H1 (cell line): ENCODE results near the gene DOK7. TPM values are rescaled to one million over a fixed set of nuclear protein-coding genes. Genes with fewer than 3 reads are reported as not detected.

Experiments
- CTCF ChIA-PET: fragments of 300-600 bp; sonication (Branson Sonifier 250); formaldehyde crosslinking; loops from one replicate; lab custom pipeline; 2021; ENCODE audit not compliant: partially characterized antibody; lab: Charles Lee
- POLR2A ChIA-PET: fragments of 300-600 bp; sonication (Branson Sonifier 250); formaldehyde crosslinking; loops from one replicate; lab custom pipeline; 2021; ENCODE audit warnings: inconsistent platforms; ENCODE audit not compliant: partially characterized antibody; lab: Charles Lee
- DNase-seq, 2 experiments: peaks; one replicate each; pipeline versions ENCODE4 v3.0.0 to v3.0.0-alpha.2; 2010 to 2022; ENCODE audit warnings: low spot score in 2 of 2, low read depth in 1 of 2, mixed read lengths in 1 of 2
- FAIRE-seq: peaks from 2 replicates; lab custom pipeline; 2011; peaks lifted over from hg19 to GRCh38; lab: Jason Lieb, UNC
- H2AFZ ChIP-seq: 2 replicates; pipeline ENCODE4 v1.8.1; 2012; ENCODE audit warnings: low read length, inconsistent platforms
- H2AK5ac ChIP-seq: 2 replicates; pipeline ENCODE4 v1.6.1; 2013; ENCODE audit warnings: low read depth, low read length
- H2BK120ac ChIP-seq: replicated peaks from 2 replicates; pipeline ENCODE3; 2013; ENCODE audit warnings: low read depth, low read length, inconsistent platforms
- H2BK12ac ChIP-seq: 2 replicates; pipeline ENCODE4 v1.6.1; 2013; ENCODE audit warnings: low read depth, low read length
- H2BK15ac ChIP-seq: 2 replicates; pipeline ENCODE4 v1.6.1; 2013; ENCODE audit warnings: low read length
- H2BK20ac ChIP-seq: 2 replicates; pipeline ENCODE4 v1.6.1; 2013; ENCODE audit warnings: low read length
- H2BK5ac ChIP-seq: 2 replicates; pipeline ENCODE4 v1.6.1; 2013; ENCODE audit warnings: low read depth, low read length
- H3K14ac ChIP-seq: 2 replicates; pipeline ENCODE4 v1.6.1; 2013; ENCODE audit warnings: inconsistent platforms; ENCODE audit not compliant: insufficient read length
- H3K18ac ChIP-seq: 2 replicates; pipeline ENCODE4 v1.6.1; 2013; ENCODE audit warnings: low read length; ENCODE audit errors: extremely low read depth
- H3K23ac ChIP-seq: 2 replicates; pipeline ENCODE4 v1.6.1; 2013; ENCODE audit warnings: inconsistent platforms; ENCODE audit not compliant: insufficient read length
- H3K23me2 ChIP-seq: 2 replicates; pipeline ENCODE4 v1.6.1; 2013; ENCODE audit warnings: low read depth, low read length
- H3K27ac ChIP-seq: 2 replicates; pipeline ENCODE4 v1.6.1; 2011; ENCODE audit warnings: low read depth, low read length, inconsistent platforms
- H3K27me3 ChIP-seq, 4 experiments: replicated peaks in 1 of 4; 1 replicate in 1 of 4; 2 replicates in 3 of 4; pipeline versions ENCODE4 v1.6.1 to v1.8.1; 2011 to 2013; ENCODE audit warnings: low read length in 3 of 4, mild to moderate bottlenecking in 3 of 4, inconsistent platforms in 2 of 4, mixed read lengths in 2 of 4, moderate library complexity in 1 of 4; ENCODE audit not compliant: control insufficient read depth in 3 of 4, insufficient read depth in 3 of 4; ENCODE audit errors: extremely low read depth in 1 of 4
- H3K36me3 ChIP-seq, 4 experiments: 2 replicates each; pipeline versions ENCODE4 v1.6.1 to v1.8.1; 2011 to 2013; ENCODE audit warnings: mild to moderate bottlenecking in 4 of 4, low read length in 3 of 4, moderate library complexity in 2 of 4, control low read depth in 1 of 4, inconsistent platforms in 1 of 4; ENCODE audit not compliant: insufficient read depth in 4 of 4, control insufficient read depth in 2 of 4
- H3K4ac ChIP-seq: replicated peaks from 2 replicates; pipeline ENCODE3; 2013; ENCODE audit warnings: low read length, low read depth, mixed read lengths, inconsistent platforms; ENCODE audit not compliant: insufficient read length
- H3K4me1 ChIP-seq, 4 experiments: replicated peaks in 1 of 4; 1 replicate in 1 of 4; 2 replicates in 3 of 4; pipeline versions ENCODE4 v1.6.1 to v1.8.1; 2011 to 2013; ENCODE audit warnings: low read length in 3 of 4, inconsistent platforms in 2 of 4, mixed read lengths in 1 of 4; ENCODE audit not compliant: insufficient read depth in 4 of 4, control insufficient read depth in 3 of 4
- H3K4me2 ChIP-seq, 2 experiments: 2 replicates each; pipeline versions ENCODE4 v1.6.1 to v1.8.1; 2011 to 2013; ENCODE audit warnings: low read depth in 2 of 2, low read length in 2 of 2, control low read depth in 1 of 2, inconsistent platforms in 1 of 2, mild to moderate bottlenecking in 1 of 2; ENCODE audit not compliant: insufficient read depth in 1 of 2
- H3K4me3 ChIP-seq, 4 experiments: fragments of 200-600, 300-600 bp in 1 of 4; sonication (generic), shearing (Covaris generic), sonication (Bioruptor Twin) in 1 of 4; 2 replicates each; pipeline versions ENCODE4 v1.5.1 to v1.8.1; 2011 to 2016; ENCODE audit warnings: low read length in 4 of 4, low read depth in 3 of 4, control low read depth in 2 of 4, inconsistent platforms in 2 of 4, mild to moderate bottlenecking in 2 of 4, mixed read lengths in 1 of 4, moderate library complexity in 1 of 4; ENCODE audit not compliant: insufficient read depth in 2 of 4; ENCODE audit errors: extremely low read depth in 1 of 4
- H3K56ac ChIP-seq: replicated peaks from 2 replicates; pipeline ENCODE3; 2013; ENCODE audit warnings: low read depth, mild to moderate bottlenecking, mixed read lengths, low read length, inconsistent platforms; ENCODE audit not compliant: insufficient read length
- H3K79me1 ChIP-seq: 2 replicates; pipeline ENCODE4 v1.6.1; 2013; ENCODE audit warnings: low read depth, low read length, control low read depth
- H3K79me2 ChIP-seq, 2 experiments: 2 replicates each; pipeline versions ENCODE4 v1.6.1 to v1.8.1; 2012 to 2013; ENCODE audit warnings: low read length in 2 of 2, mild to moderate bottlenecking in 2 of 2, inconsistent platforms in 1 of 2; ENCODE audit not compliant: insufficient read depth in 2 of 2, control insufficient read depth in 1 of 2
- H3K9ac ChIP-seq, 4 experiments: replicated peaks in 1 of 4; 1 replicate in 1 of 4; 2 replicates in 3 of 4; pipeline versions ENCODE4 v1.6.1 to v1.8.1; 2011 to 2013; ENCODE audit warnings: low read depth in 3 of 4, low read length in 3 of 4, control low read depth in 2 of 4, mild to moderate bottlenecking in 2 of 4, moderate library complexity in 2 of 4, inconsistent platforms in 1 of 4; ENCODE audit errors: extremely low read depth in 1 of 4
- H3K9me3 ChIP-seq, 2 experiments: 2 replicates each; pipeline versions ENCODE4 v1.6.1 to v1.8.1; 2012 to 2013; ENCODE audit warnings: mild to moderate bottlenecking in 2 of 2, moderate library complexity in 2 of 2, control low read depth in 1 of 2, inconsistent platforms in 1 of 2, low read depth in 1 of 2, low read length in 1 of 2, mixed read lengths in 1 of 2; ENCODE audit not compliant: insufficient read depth in 2 of 2
- H4K20me1 ChIP-seq, 2 experiments: replicated peaks in 1 of 2; 2 replicates each; pipeline versions ENCODE3 to v1.8.1; 2011 to 2013; ENCODE audit warnings: inconsistent platforms in 2 of 2, low read length in 2 of 2, mild to moderate bottlenecking in 1 of 2; ENCODE audit not compliant: insufficient read depth in 2 of 2, control insufficient read depth in 1 of 2
- H4K5ac ChIP-seq: 2 replicates; pipeline ENCODE4 v1.6.1; 2013; ENCODE audit warnings: low read length, low read depth, mixed read lengths, inconsistent platforms; ENCODE audit not compliant: insufficient read length
- H4K8ac ChIP-seq: 2 replicates; pipeline ENCODE4 v1.8.0; 2013; ENCODE audit warnings: mild to moderate bottlenecking, moderate library complexity, low read length, inconsistent platforms; ENCODE audit not compliant: insufficient read depth; ENCODE audit errors: extremely low read depth
- H4K91ac ChIP-seq: replicated peaks from 2 replicates; pipeline ENCODE3; 2013; ENCODE audit warnings: low read length, mixed read lengths, inconsistent platforms; ENCODE audit not compliant: insufficient read length
- BACH1 ChIP-seq: IDR thresholded peaks from 2 replicates; pipeline ENCODE4 v1.6.1; 2012; ENCODE audit warnings: low read length, improper control_type of control experiment
- BCL11A ChIP-seq, 2 experiments: IDR thresholded peaks; one replicate each; pipeline ENCODE4 v1.6.1; 2011; ENCODE audit warnings: low read depth in 2 of 2, low read length in 2 of 2, mild to moderate bottlenecking in 2 of 2
- BRCA1 ChIP-seq: IDR thresholded peaks from 2 replicates; pipeline ENCODE4 v1.6.1; 2012; ENCODE audit warnings: low read depth, low read length, improper control_type of control experiment
- CEBPB ChIP-seq: IDR thresholded peaks from 2 replicates; pipeline ENCODE4 v1.6.1; 2012; ENCODE audit warnings: low read depth, low read length
- GTF2F1 ChIP-seq: IDR thresholded peaks from 2 replicates; pipeline ENCODE4 v1.6.1; 2012; ENCODE audit warnings: low read depth, low read length, improper control_type of control experiment, borderline replicate concordance
- HDAC2 ChIP-seq, 2 experiments: fragments of 300-600 bp in 1 of 2; sonication (generic) in 1 of 2; IDR thresholded peaks; 2 replicates each; pipeline ENCODE4 v1.6.1; 2011 to 2012; ENCODE audit warnings: low read depth in 2 of 2, low read length in 2 of 2, mild to moderate bottlenecking in 2 of 2, moderate library complexity in 2 of 2, borderline replicate concordance in 1 of 2, inconsistent platforms in 1 of 2
- HDAC6 ChIP-seq: IDR thresholded peaks from one replicate; pipeline ENCODE4 v1.7.1; 2012; ENCODE audit warnings: low read depth, mild to moderate bottlenecking, inconsistent platforms, low read length, moderate library complexity
- MAFK ChIP-seq: IDR thresholded peaks from 2 replicates; pipeline ENCODE4 v1.6.1; 2012; ENCODE audit warnings: low read depth, mild to moderate bottlenecking, improper control_type of control experiment, low read length
- RAD21 ChIP-seq, 2 experiments: IDR thresholded peaks in 1 of 2; conservative IDR thresholded peaks in 1 of 2; 2 replicates each; pipeline ENCODE4 v1.6.1; 2011; ENCODE audit warnings: low read depth in 2 of 2, low read length in 2 of 2, improper control_type of control experiment in 1 of 2, inconsistent platforms in 1 of 2, mild to moderate bottlenecking in 1 of 2, moderate library complexity in 1 of 2
- RBBP5 ChIP-seq: IDR thresholded peaks from 2 replicates; pipeline ENCODE4 v1.7.1; 2012; ENCODE audit warnings: low read depth, mild to moderate bottlenecking, inconsistent platforms, low read length, moderate library complexity, borderline replicate concordance
- SIRT6 ChIP-seq: IDR thresholded peaks from one replicate; pipeline ENCODE4 v1.7.1; 2012; ENCODE audit warnings: low read length, inconsistent platforms
- TBP ChIP-seq: IDR thresholded peaks from 2 replicates; pipeline ENCODE4 v1.6.1; 2011; ENCODE audit warnings: low read depth, low read length, improper control_type of control experiment
- WGBS, 2 experiments: shearing (Covaris generic) in 1 of 2; methylation state at CpG; one replicate each; pipeline versions ENCODE4 v1.1.6 to v1.1.7; 2013 to 2015; ENCODE audit warnings: low lambda C conversion rate in 2 of 2, mixed read lengths in 2 of 2, inconsistent platforms in 1 of 2, low coverage in 1 of 2, missing lambda C conversion rate in 1 of 2; ENCODE audit not compliant: insufficient replicate concordance in 2 of 2, insufficient coverage in 1 of 2, insufficient read length in 1 of 2; ENCODE audit errors: extremely low coverage in 1 of 2, missing lambda C conversion rate in 1 of 2; 5-methylcytosine and 5-hydroxymethylcytosine counted together
- polyA plus RNA-seq, 7 experiments: library from polyadenylated mRNA; depleted of rRNA in 3 of 7; stranded (reverse) in 5 of 7; unstranded in 2 of 7; fragments of >200 nt in 5 of 7; fragments of 200-250 nt in 2 of 7; gene quantifications; 1 replicate in 5 of 7; 2 replicates in 1 of 7; 4 replicates in 1 of 7; pipeline versions ENCODE4 v1.2.1 to v1.2.3, GENCODE V29; 2011 to 2013; ENCODE audit warnings: missing spikeins in 2 of 7, mixed read lengths in 2 of 7
- total RNA-seq: library from RNA; stranded (reverse); fragmentation: NEBNext Ultra II Directional; extraction: Animal tissue kit (Norgen Biotek cat#: 25700); gene quantifications from 2 replicates; pipeline ENCODE4 v1.2.1, GENCODE V29; 2021

The DOK7 gene
- total and polyA plus RNA-seq, 2 of the 8 experiments (the other 6 are each of a cell fraction or from before 2014, with no cell fraction given) = 0.32 TPM; not detected in 1

DNA sequence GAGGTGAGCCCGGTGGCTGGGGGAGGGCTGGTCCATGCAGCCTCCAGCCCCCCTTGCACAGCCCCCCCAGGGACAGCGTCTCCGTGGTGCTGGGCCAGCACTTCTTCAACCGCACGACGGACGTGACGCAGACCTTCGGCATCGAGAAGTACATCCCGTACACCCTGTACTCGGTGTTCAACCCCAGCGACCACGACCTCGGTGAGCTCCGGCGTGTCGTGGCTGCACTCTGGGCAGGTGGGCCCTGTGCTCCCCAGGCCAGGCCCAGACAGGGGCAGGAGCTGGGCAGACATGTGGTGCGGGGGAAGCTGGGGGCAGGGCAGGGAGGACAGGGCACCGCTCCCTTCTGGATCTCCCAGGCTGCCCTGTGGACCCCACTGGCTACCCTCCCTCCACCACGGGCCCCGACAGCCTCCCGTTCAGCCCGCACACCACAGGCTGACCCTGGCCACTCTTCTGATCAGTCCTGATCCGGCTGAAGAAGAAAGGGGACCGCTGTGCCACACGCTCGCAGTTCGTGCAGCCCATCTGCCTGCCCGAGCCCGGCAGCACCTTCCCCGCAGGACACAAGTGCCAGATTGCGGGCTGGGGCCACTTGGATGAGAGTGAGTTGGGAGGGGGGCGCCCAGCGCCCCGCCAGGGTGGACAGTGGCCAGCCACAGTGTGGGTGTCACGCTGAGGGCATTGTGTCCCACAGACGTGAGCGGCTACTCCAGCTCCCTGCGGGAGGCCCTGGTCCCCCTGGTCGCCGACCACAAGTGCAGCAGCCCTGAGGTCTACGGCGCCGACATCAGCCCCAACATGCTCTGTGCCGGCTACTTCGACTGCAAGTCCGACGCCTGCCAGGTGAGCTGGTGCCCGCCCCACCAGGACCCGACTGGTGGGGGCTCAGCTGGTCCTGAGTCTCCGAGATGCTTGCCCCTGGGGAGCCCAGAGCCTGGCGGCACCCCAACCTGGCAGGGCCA, 15.4 kb upstream of the DOK7 start:
- no peak overlapping the region for H3K9ac ChIP-seq
- FAIRE-seq (no peak), DNase-seq (no peak)
- H3K36me3 ChIP-seq = no peaks in the 10 kb centered on the region
- no peaks in the 10 kb centered on the region for H3K23me2 ChIP-seq
- H4K20me1 ChIP-seq = no peaks in the 10 kb centered on the region
- no peak overlapping the region for H2AK5ac ChIP-seq
- H2BK12ac ChIP-seq = 0 out of 2 replicates have a peak overlapping the region, but pooled peaks have one; percentile 9
- POLR2A ChIA-PET = no interaction called here
- no peak overlapping the region for H3K56ac ChIP-seq
- H3K27me3 ChIP-seq = no peaks in the 10 kb centered on the region; a peak in 2 of 7 replicates
- no peak overlapping the region; the same call in 1 of the 2 replicates for H3K27ac ChIP-seq
- no peak overlapping the region for H4K91ac ChIP-seq
- H3K79me1 ChIP-seq = no peaks in the 10 kb centered on the region
- no peaks in the 10 kb centered on the region; a peak in 1 of 7 replicates for H3K4me1 ChIP-seq
- no peak overlapping the region for H2BK120ac ChIP-seq
- H4K5ac ChIP-seq = no peak overlapping the region
- no peak overlapping the region for H3K14ac ChIP-seq
- no peak overlapping the region for H3K4me3 ChIP-seq
- no peak overlapping the region for H2BK15ac ChIP-seq
- no peak overlapping the region for H3K4ac ChIP-seq
- no peak overlapping the region for H3K23ac ChIP-seq
- H2BK5ac ChIP-seq = no peak overlapping the region
- no peaks in the 10 kb centered on the region for H3K79me2 ChIP-seq
- CTCF ChIA-PET = interaction anchor here (0.6 to 3.3 kb wide), 10 partner anchors 9 to 320 kb away, joined by 3 to 13 read pairs (median 4); no protein-coding TSS in a partner anchor
- H3K4me2 ChIP-seq = no peak overlapping the region
- WGBS, 2 experiments = 93% methylated on average over 44 of the region's 53 CpGs; no CpG with 5 or more reads in 1 of the 2 experiments
- no peaks in the 10 kb centered on the region for H3K9me3 ChIP-seq
- no peak overlapping the region; the same call in 1 of the 2 replicates for H3K18ac ChIP-seq
- no peak overlapping the region for H2BK20ac ChIP-seq
- no peak overlapping the region for H2AFZ ChIP-seq
- no peak overlapping the region for H4K8ac ChIP-seq
- TF ChIP-seq HDAC2 (IDR thresholded peaks at IDR 0.05; ENCODE audit: borderline replicate concordance in 1 of 2, low read depth in 2 of 2, low read length in 2 of 2) (no peak), MAFK (no peak), SIRT6 (no peak), RBBP5 (no peak), RAD21 (IDR thresholded peaks at IDR 0.05 in 1 of 2, conservative IDR thresholded peaks at IDR 0.05 in 1 of 2; ENCODE audit: low read depth in 2 of 2, low read length in 2 of 2) (no peak), BACH1 (no peak), CEBPB (no peak), BCL11A (IDR thresholded peaks at IDR 0.05; ENCODE audit: low read depth in 2 of 2, low read length in 2 of 2) (no peak), GTF2F1 (no peak), TBP (no peak), BRCA1 (no peak), HDAC6 (no peak)
